Natural killer cell treated with Interleukin-12 subunit alpha and Interleukin-12 subunit beta and Interleukin-15 and Interleukin-18, amount 100 ng/mL, for 72 hours (primary cell): ENCODE results near the gene CSNK1A1. TPM values are rescaled to one million over a fixed set of nuclear protein-coding genes. Genes with fewer than 3 reads are reported as not detected.
A peak's percentile ranks its signal among the peaks of the same experiment; 100 is the strongest.
"Not testable (repeated sequence)": the region's sequence is repeated elsewhere in the genome, so short reads cannot be mapped to it uniquely, and the experiment has no call there.

Experiments used
- ATAC-seq, 2 donors: fragments of 150-1000 bp; cut with Tn5 transposase in 1 of 2; sonication (Bioruptor Pico), chemical (Tn5 transposase) in 1 of 2; 2 replicates each; pipeline ENCODE4 v1.10.0; 2021
- DNase-seq: peaks from one replicate; pipeline ENCODE4 v3.0.0; 2022; ENCODE audit warnings: low spot score
- H3K27ac Mint-ChIP-seq, 2 donors: 1 replicate in 1 of 2; 2 replicates in 1 of 2; pipeline ENCODE4 v1.8.0; 2022; ENCODE audit warnings: mixed read lengths in 2 of 2, mild to moderate bottlenecking in 1 of 2, moderate library complexity in 1 of 2
- H3K27me3 Mint-ChIP-seq, 2 donors: 1 replicate in 1 of 2; 2 replicates in 1 of 2; pipeline ENCODE4 v1.8.0; 2022; ENCODE audit warnings: mixed read lengths in 2 of 2
- H3K36me3 Mint-ChIP-seq: one replicate; pipeline ENCODE4 v1.8.0; 2022; ENCODE audit warnings: mixed read lengths
- H3K4me1 Mint-ChIP-seq, 2 donors: 1 replicate in 1 of 2; 2 replicates in 1 of 2; pipeline ENCODE4 v1.8.0; 2022; ENCODE audit warnings: low read depth in 2 of 2, mixed read lengths in 2 of 2, mild to moderate bottlenecking in 1 of 2
- H3K4me3 Mint-ChIP-seq: one replicate; pipeline ENCODE4 v1.8.0; 2022; ENCODE audit warnings: mixed read lengths
- H3K9me3 Mint-ChIP-seq: 2 replicates; pipeline ENCODE4 v1.8.0; 2022; ENCODE audit warnings: mixed read lengths
- total RNA-seq, 2 donors: library from RNA; stranded (reverse); gene quantifications; one replicate each; pipeline ENCODE4 v1.2.3, GENCODE V29; 2022

CSNK1A1 gene
- total RNA-seq, 2 donors from 2014 or later: 173 to 237 TPM

DNA sequence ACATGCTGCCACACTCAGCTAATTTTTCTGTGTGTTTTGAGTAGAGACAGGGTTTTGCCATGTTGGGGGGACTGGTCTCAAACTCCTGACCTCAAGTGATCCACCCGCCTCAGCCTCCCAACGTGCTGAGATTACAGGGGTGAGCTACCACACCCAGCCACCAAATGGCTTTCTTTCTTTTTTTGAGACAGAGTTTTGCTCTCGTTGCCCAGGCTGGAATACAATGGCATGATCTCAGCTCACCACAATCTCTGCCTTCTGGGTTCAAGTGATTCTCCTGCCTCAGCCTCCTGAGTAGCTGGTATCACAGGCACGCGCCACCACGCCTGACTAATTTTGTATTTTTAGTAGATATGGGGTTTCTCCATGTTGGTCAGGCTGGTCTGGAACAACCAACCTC is 15.5 kb downstream of the CSNK1A1 start:
- H3K27ac Mint-ChIP-seq, H3K4me3 Mint-ChIP-seq, ATAC-seq, H3K9me3 Mint-ChIP-seq, DNase-seq, H3K36me3 Mint-ChIP-seq, H3K27me3 Mint-ChIP-seq: not testable (repeated sequence)
- H3K4me1 Mint-ChIP-seq: peaks cover 44 to 49% of the 10 kb centered on the region in 2 donors

DNA sequence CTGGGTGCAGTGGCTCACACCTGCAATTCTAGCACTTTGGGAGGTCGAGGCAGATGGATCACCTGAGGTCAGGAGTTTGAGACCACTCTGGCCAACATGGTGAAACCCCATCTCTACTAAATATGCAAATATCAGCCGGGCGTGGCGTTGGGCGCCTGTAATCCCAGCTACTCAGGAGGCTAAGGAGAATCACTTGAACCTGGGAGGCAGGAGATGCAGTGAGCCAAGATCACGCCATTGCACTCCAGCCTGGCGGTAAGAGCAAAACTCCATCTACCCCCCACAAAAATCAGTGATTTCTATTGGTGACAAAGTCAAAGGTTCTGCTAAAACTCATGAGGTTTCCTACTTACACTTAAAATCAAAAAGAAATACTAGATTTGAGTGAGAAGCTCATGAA is 18.8 kb downstream of the CSNK1A1 start:
- Mint-ChIP-seq H3K4me1 (peaks cover 51 to 61% of the 10 kb centered on the region in 2 donors), H3K9me3 (no peaks in the 10 kb centered on the region), H3K36me3 (no peaks in the 10 kb centered on the region), H3K4me3 (no peak overlapping the region), H3K27ac (no peak overlapping the region), H3K27me3 (no peaks in the 10 kb centered on the region)
- ATAC-seq (no peak), DNase-seq (no peak)

DNA sequence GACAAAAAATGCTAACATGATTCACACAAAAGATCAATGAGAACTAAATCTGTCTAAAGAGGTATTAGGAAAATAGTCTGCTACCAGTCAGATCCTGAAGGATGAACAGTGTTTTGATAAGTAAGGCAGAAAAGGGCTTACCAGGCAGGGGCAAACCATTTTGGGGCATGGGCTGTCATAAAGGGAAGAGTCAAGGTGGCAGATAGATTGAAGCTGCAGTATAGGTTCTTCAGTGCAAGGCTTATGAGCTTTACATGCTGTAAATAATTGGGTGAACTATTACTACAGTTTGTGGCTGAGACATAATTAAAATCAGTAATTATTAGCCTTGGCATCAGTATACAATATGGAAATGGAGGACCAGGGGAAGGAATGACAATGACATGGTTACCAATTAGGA is 21.8 kb downstream of the CSNK1A1 start:
- Mint-ChIP-seq H3K27ac (peak overlapping the region in 1 of 2 donors; percentile 15), H3K36me3 (peaks cover 1% of the 10 kb centered on the region), H3K4me3 (peak overlapping the region; percentile 6), H3K4me1 (peaks cover 51 to 63% of the 10 kb centered on the region in 2 donors), H3K27me3 (no peaks in the 10 kb centered on the region), H3K9me3 (no peaks in the 10 kb centered on the region)
- ATAC-seq (no peak), DNase-seq (no peak)

DNA sequence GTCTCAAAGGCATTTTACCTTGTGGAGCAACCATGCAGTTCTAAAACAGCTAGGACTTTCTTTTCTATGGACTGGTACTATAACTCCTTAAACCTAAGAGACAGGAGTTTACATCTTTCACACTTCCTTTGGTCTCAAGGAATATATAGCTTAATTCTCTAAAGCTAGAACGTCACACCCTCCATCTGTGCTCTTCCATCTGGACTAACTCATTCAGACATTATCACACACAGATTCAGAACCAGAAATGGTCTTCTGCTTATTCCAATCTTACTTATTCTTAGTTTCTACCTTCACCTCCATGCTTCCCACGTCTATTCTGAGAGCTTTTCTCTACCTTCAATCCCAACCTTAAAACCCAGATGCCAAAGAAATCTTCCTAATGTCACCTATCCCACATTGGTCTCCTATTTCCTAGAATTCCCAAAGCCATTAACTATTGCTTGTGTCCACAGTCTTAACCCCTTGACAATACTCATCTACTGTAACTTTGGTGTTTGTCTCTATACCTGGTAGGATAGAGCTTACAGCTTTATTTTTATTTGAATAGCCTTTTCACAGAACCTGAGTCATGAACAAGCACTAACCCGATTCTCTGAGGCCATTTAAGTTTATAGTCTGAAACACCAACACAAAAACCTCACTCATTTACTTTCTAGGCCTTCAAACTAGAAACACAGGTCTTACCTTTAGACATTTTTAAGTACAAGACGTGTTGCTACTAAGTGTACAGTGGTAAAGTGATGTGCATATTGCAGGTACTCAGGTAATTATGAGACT is 22.8 kb downstream of the CSNK1A1 start:
- Mint-ChIP-seq H3K9me3 (no peaks in the 10 kb centered on the region), H3K36me3 (peaks cover 8% of the 10 kb centered on the region), H3K4me3 (no peak overlapping the region), H3K27me3 (no peaks in the 10 kb centered on the region), H3K4me1 (peaks cover 49 to 65% of the 10 kb centered on the region in 2 donors), H3K27ac (no peak overlapping the region)
- ATAC-seq (no peak), DNase-seq (no peak)

DNA sequence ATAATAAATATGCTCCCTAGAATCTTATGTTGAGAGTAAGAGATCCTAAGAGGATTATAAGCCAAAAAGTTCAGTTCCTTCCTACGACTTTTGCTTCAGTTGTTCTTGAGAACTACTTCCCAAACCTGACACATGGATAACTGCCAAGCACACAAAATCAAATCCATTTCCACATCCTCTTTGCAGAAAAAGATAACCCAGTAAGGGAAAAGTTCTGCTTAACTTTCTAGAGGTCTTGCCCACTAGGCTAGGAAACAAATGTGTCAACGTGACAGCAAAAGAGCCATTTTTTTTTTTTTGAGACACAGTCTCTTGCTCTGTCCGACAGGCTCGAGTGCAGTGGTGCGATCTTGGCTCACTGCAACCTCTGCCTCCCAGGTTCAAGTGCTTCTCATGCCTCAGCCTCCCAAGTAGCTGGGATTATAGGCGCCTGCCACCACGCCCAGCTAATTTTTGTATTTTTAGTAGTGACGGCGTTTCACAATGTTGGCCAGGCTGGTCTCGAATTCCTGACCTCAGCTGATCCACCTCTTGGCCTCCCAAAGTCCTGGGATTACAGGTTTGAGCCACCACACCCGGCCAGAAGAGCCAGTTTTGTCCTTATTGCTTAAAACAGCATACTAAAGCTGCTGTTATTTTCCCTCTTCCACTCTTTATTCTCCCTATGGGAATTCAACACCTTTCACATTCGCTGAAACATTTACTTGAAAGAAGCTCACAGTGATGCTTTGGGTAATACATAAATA is 24.2 kb downstream of the CSNK1A1 start:
- H3K27me3 Mint-ChIP-seq: no peaks in the 10 kb centered on the region
- H3K4me3 Mint-ChIP-seq: peak overlapping the region; percentile 13
- peak overlapping the region in 1 of 2 donors; percentile 83 for H3K27ac Mint-ChIP-seq
- peaks cover 14% of the 10 kb centered on the region for H3K36me3 Mint-ChIP-seq
- peaks cover 45 to 64% of the 10 kb centered on the region in 2 donors for H3K4me1 Mint-ChIP-seq
- ATAC-seq: no peak
- DNase-seq: no peak
- H3K9me3 Mint-ChIP-seq: no peaks in the 10 kb centered on the region

DNA sequence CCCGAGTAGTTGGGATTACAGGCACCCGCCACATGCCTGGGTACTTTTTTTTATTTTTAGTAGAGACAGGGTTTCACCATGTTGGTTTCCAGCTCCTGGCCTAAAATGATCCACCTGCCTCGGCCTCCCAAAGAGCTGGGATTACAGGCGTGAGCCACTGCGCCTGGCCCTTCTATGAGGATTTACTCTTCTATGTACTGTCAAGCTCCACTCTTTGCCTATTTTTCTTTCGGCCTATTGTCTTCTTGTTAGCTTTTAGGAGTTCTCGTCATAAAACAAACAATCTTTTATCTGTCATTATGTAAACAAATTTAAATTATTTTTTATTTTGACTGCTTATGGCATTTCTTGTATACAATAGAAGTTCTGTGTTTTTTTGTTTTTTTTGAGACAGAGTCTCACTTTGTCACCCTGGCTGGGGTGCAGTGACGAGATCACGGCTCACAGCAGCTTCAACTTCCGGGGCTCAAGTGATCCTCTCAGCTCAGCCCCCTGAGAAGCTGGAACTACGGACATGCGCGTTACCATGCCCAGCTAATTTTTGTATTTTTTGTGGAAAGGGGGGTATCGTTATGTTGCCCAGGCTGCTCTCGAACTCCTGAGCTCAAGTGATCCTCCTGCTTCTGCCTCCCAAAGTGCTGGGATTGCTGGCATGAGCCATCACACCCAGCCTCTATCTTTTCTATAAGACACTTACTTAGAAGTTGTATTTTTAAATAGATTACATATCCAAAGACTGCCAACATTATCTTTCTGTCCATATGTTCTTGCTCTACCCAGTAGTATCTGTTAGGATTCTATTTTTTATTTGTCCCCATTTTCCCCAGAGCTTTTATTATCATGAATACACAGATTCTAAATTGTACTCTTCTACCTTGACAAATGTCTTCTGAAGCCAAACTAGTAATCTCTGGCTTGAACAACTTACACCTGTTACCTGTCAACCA is 29.2 kb downstream of the CSNK1A1 start:
- ATAC-seq (no peak), DNase-seq (no peak)
- no peaks in the 10 kb centered on the region for H3K27me3 Mint-ChIP-seq
- H3K4me1 Mint-ChIP-seq: peaks cover 35 to 73% of the 10 kb centered on the region in 2 donors
- H3K4me3 Mint-ChIP-seq: no peak overlapping the region
- H3K9me3 Mint-ChIP-seq: no peaks in the 10 kb centered on the region
- H3K27ac Mint-ChIP-seq: peak overlapping the region; percentile 8 to 34
- peaks cover 19% of the 10 kb centered on the region for H3K36me3 Mint-ChIP-seq

DNA sequence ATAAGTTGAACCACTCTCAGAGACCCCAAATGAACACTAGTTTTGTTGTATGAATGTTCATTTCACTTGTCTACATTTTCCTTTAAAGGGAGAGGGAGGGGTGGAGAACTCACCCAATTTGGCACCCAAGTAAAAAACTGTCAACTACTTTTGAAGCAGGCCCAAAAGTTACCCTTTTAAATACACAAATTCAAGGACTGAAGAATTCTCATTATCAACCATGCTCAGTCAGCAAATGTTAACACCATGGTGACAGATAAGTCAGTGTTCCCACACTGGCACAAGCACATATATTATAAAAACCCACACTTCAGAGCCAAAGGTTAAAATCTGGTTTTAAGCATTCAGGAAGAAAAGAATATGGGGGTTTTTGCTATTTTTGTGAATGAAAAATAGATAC is 31.6 kb downstream of the CSNK1A1 start:
- Mint-ChIP-seq H3K27me3 (no peaks in the 10 kb centered on the region), H3K36me3 (peaks cover 23% of the 10 kb centered on the region), H3K27ac (peak overlapping the region in 1 of 2 donors; percentile 53), H3K4me1 (peaks cover 30 to 66% of the 10 kb centered on the region in 2 donors), H3K4me3 (no peak overlapping the region), H3K9me3 (no peaks in the 10 kb centered on the region)
- ATAC-seq: no peak
- no peak for DNase-seq

DNA sequence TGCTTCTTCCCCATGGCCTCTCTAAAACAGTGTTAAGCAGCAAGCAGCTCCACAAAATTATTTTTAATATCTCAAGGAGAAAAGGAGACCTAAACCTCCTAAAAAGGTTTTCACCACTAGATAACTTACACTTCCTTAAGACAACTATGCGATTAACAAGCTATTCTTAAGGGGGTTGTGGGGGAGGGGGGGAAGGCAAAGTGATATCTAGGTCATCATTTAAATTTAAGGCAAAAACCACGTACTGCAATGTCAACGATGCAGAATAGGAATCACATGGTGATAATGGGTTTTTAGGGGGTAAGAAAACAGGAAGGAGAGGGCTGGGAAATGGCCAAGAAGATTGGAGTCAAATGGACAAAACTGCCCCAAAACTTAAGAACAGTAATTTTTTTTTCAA is 32.6 kb downstream of the CSNK1A1 start:
- no peak for DNase-seq
- no peak overlapping the region for H3K4me3 Mint-ChIP-seq
- H3K27ac Mint-ChIP-seq: peak overlapping the region; percentile 8 to 53
- no peaks in the 10 kb centered on the region for H3K9me3 Mint-ChIP-seq
- no peak for ATAC-seq
- H3K4me1 Mint-ChIP-seq: peaks cover 26 to 60% of the 10 kb centered on the region in 2 donors
- H3K36me3 Mint-ChIP-seq: peaks cover 15% of the 10 kb centered on the region
- H3K27me3 Mint-ChIP-seq: no peaks in the 10 kb centered on the region

DNA sequence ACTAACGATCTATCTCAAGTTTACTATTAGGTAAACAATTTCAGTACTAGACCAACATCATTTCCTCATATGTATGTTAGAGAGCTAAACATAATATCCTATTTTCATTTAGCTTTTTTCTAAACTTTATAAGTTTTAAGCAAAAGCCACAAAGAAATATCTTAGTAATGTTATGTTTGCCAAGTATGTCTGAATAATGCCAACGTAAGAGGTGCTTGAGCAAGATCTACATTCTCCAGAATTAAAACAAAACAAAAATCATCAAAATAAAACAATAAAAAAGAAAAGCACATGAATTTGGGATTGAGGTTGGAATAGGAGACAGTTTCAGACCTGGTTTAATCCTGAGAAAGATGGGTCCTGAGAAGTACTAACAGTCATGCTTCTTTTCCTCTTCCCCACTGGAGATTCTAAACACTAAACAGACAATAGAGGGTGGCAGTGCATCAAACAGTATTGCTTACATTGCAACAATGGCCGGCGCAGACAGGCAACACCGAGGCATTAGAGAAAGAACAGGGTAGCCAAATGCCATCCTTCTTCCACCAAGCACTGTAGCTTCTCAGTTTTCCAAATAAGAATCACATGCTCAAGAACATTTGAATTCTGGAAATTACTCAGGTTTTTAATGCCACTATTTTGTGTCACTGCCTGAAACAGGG is 33.6 kb downstream of the CSNK1A1 start:
- H3K36me3 Mint-ChIP-seq: peaks cover 18% of the 10 kb centered on the region

DNA sequence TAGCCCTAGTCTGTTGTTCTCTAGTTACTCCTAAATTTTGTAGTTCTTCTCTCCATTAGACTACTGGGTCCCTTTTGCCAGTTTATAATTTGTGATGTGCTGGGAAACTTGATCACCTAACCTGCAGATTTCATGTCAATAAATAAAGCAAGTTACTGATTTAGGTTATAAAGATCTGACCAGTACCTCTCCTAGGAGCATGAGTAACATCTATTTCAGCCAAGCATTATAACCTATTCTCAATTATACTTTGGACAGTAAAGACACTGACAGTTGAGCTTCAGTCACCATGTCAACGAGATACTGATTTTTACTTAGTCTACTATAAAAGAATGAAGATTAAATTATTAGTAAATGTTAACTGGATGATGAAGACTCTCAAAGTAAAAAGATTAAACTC is 36.7 kb downstream of the CSNK1A1 start:
- Mint-ChIP-seq H3K4me3 (no peak overlapping the region), H3K4me1 (peaks cover 20 to 35% of the 10 kb centered on the region in 2 donors), H3K27ac (peak overlapping the region in 1 of 2 donors; percentile 26), H3K36me3 (peaks cover 9% of the 10 kb centered on the region), H3K9me3 (no peaks in the 10 kb centered on the region), H3K27me3 (no peaks in the 10 kb centered on the region)
- ATAC-seq: no peak
- no peak for DNase-seq

More for the DNA sequence above, 33.6 kb downstream of the CSNK1A1 start:
- H3K4me1 Mint-ChIP-seq: peaks cover 27 to 58% of the 10 kb centered on the region in 2 donors
- DNase-seq (no peak), ATAC-seq (no peak)
- no peaks in the 10 kb centered on the region for H3K9me3 Mint-ChIP-seq
- H3K4me3 Mint-ChIP-seq: no peak overlapping the region
- H3K27ac Mint-ChIP-seq: peak overlapping the region in 1 of 2 donors; percentile 8
- no peaks in the 10 kb centered on the region for H3K27me3 Mint-ChIP-seq

DNA sequence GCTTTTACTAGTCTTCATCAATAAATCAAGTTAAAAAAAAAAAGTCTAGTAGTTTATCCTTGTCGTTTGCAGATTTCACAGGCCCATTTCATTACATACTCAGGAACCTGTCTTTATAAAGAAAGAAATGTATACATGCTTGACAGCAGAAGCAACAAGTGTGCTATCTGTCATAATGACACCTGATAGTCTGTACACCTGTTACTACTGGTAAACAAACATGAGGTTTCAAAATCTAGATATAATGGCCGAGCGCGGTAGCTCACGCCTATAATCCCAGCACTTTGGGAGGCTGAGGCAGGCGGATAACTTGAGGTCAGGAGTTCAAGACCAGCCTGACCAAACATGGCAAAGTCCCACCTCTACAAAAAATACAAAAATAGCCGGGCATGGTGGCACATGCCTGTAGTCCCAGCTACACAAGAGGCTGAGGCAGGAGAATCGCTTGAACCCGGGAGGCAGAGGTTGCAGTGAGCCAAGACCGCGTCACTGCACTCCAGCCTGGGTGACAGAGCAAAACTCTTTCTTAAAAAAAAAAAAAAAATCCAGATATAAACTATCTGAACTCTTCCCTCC is 37.8 kb downstream of the CSNK1A1 start:
- not testable (repeated sequence) for ATAC-seq, H3K9me3 Mint-ChIP-seq, H3K4me3 Mint-ChIP-seq, H3K27ac Mint-ChIP-seq, H3K27me3 Mint-ChIP-seq, DNase-seq
- Mint-ChIP-seq H3K4me1 (peaks cover 15 to 25% of the 10 kb centered on the region in 2 donors), H3K36me3 (peaks cover 11% of the 10 kb centered on the region)

DNA sequence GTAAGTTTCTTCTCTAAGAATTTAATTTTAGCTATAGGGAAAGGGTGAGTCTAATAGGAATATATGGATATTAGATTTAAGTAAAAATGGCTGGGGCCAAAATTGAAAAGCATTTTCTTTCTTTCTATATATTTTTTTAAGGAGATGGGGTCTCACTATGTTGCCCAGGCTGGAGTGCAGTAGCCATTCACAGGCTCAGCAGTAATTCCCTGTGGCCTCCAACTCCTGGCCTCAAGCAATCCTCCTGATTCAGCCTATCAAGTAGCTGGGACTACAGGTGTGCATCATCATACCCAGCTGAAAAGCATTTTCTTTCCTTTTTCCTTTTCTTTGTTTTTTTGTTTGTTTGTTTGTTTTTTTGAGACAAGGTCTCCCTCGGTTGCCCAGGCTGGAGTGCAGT is 41.1 kb downstream of the CSNK1A1 start:
- DNase-seq (no peak), ATAC-seq (no peak)
- peaks cover 16% of the 10 kb centered on the region for H3K36me3 Mint-ChIP-seq
- H3K4me3 Mint-ChIP-seq: no peak overlapping the region
- no peak overlapping the region for H3K27ac Mint-ChIP-seq
- no peaks in the 10 kb centered on the region for H3K9me3 Mint-ChIP-seq
- H3K27me3 Mint-ChIP-seq: no peaks in the 10 kb centered on the region
- peaks cover 8% of the 10 kb centered on the region in 2 donors for H3K4me1 Mint-ChIP-seq

DNA sequence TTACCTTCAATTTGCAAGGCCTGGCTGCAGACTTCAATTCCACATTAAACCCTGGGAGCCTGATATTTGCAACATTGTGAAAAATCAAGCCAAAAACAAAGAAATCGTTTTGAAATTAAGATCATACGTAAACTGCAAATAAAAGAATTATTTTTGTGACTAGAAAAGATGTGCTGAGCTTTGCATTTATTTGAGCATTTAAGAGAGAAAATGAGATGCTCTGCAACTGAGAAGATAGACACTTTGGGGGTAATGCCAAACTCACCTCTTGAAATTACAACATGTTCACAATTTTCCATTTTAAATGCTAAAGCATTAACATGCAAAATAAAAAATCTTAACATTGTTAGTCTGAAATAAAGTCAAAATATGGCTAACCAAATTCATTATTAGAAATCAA is 46.6 kb downstream of the CSNK1A1 start:
- H3K27ac Mint-ChIP-seq: no peak overlapping the region

More for the DNA sequence above, 46.6 kb downstream of the CSNK1A1 start:
- no peak for ATAC-seq
- no peaks in the 10 kb centered on the region for H3K9me3 Mint-ChIP-seq
- no peak overlapping the region for H3K4me3 Mint-ChIP-seq
- no peak for DNase-seq
- H3K4me1 Mint-ChIP-seq: peaks cover 0 to 3% of the 10 kb centered on the region in 2 donors
- H3K27me3 Mint-ChIP-seq: no peaks in the 10 kb centered on the region
- H3K36me3 Mint-ChIP-seq: peaks cover 25% of the 10 kb centered on the region
